ENCODE results near the gene MSH5. TPM values are rescaled to one million over a fixed set of nuclear protein-coding genes. Genes with fewer than 3 reads are reported as not detected.

The MSH5 gene
- total RNA-seq, 2 experiments from 2014 or later, result 13.6 to 13.7 TPM

DNA sequence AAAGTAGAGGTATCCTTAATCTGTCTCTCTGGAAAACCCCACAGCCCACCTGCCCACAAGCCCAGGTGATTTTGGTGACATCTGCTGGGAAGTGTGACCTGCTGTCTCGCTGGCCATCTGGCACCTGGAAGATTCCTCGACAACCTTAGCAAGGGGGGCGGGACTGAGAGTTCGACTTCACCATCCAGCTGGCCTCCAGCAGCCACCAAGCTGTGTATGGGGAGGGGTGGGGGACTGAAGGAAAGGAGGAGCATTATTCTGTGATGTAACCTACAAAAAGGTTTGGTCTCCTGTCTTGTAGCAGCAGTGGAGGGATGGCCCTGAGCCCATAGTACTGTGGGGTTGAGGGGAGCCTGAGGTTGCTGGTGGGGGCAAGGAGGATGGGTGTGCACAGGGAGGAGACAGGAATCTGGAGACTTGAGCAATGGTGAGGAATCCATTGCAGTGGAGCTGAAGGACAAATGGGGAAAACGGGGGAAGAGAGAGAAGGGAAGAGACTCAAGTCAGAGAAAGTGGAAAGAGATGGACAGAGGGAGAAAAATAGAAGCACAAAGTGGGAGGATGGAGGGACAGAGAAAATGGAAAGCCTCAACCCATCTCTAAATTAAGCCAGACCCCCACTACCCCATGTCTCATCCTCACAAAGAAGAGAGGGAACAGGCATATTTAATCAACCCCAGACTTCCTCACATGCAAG, 29.1 kb upstream of the MSH5 start:
- ATAC-seq (ENCODE audit: poor library complexity), result no peak
- H3K4me3 Mint-ChIP-seq, result no peak overlapping the region
- peaks cover 14% of the 10 kb centered on the region for H3K4me1 ChIP-seq (ENCODE audit: insufficient read depth, low read length)
- no peaks in the 10 kb centered on the region for H3K9me3 ChIP-seq (ENCODE audit: control insufficient read depth in 1 of 2, insufficient read depth in 1 of 2, low read length in 2 of 2)
- H3K27me3 Mint-ChIP-seq, result no peaks in the 10 kb centered on the region
- no peak overlapping the region for H3K27ac ChIP-seq (ENCODE audit: low read depth in 1 of 2, low read length in 2 of 2)
- H3K4me3 ChIP-seq (ENCODE audit: low read length), result no peak overlapping the region
- TF ChIP-seq, protein P1, sequence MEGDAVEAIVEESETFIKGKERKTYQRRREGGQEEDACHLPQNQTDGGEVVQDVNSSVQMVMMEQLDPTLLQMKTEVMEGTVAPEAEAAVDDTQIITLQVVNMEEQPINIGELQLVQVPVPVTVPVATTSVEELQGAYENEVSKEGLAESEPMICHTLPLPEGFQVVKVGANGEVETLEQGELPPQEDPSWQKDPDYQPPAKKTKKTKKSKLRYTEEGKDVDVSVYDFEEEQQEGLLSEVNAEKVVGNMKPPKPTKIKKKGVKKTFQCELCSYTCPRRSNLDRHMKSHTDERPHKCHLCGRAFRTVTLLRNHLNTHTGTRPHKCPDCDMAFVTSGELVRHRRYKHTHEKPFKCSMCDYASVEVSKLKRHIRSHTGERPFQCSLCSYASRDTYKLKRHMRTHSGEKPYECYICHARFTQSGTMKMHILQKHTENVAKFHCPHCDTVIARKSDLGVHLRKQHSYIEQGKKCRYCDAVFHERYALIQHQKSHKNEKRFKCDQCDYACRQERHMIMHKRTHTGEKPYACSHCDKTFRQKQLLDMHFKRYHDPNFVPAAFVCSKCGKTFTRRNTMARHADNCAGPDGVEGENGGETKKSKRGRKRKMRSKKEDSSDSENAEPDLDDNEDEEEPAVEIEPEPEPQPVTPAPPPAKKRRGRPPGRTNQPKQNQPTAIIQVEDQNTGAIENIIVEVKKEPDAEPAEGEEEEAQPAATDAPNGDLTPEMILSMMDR (IDR thresholded peaks at IDR 0.05), result no peak
- ChIA-PET CTCF (no interaction called here), POLR2A (interaction anchor here (0.7 to 1.9 kb wide), 2 partner anchors 119 to 121 kb away, joined by 3 to 6 read pairs; no protein-coding TSS in a partner anchor)
- peaks cover 16% of the 10 kb centered on the region for H3K4me1 Mint-ChIP-seq (ENCODE audit: low read depth)
- no peaks in the 10 kb centered on the region for H3K36me3 ChIP-seq (ENCODE audit: insufficient read depth, low read length)
- H3K27me3 ChIP-seq (ENCODE audit: control insufficient read depth in 1 of 2, insufficient read depth in 2 of 2, low read length in 2 of 2), result no peaks in the 10 kb centered on the region
- no peaks in the 10 kb centered on the region for H3K9me3 Mint-ChIP-seq
- no peaks in the 10 kb centered on the region for H3K36me3 Mint-ChIP-seq (ENCODE audit: low read depth)
- intact Hi-C loops (cut with DNase I, micrococcal nuclease), result no loop called here
- no peak for DNase-seq
- no peak overlapping the region for H3K27ac Mint-ChIP-seq

DNA sequence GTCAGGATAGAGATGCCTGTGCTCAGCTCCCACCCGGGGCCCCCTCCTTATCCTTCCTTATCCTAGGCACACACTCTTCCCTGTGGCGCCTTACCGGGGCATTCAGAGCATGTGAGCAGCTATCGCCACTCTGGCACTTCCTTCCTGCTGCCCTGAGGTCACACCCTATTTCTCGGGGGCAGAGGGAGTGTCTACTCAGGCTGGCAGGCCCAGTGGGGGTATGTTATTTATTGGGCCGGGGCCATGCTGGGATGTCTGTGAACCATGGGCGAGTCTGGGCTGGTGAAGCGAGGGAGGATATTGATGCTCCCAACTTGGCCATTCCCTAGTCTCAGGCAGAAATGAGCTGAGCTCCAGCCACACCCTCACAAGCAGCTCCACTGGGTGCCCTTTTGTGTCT, 28.6 kb upstream of the MSH5 start:
- DNase-seq (no peak), ATAC-seq (ENCODE audit: poor library complexity) (no peak)
- intact Hi-C loops (cut with DNase I, micrococcal nuclease), result no loop called here
- Mint-ChIP-seq H3K36me3 (ENCODE audit: low read depth) (no peaks in the 10 kb centered on the region), H3K27me3 (no peaks in the 10 kb centered on the region), H3K4me3 (no peak overlapping the region), H3K27ac (no peak overlapping the region), H3K9me3 (no peaks in the 10 kb centered on the region), H3K4me1 (ENCODE audit: low read depth) (peaks cover 16% of the 10 kb centered on the region)
- no peak overlapping the region for H3K4me3 ChIP-seq (ENCODE audit: low read length)
- H3K27me3 ChIP-seq (ENCODE audit: control insufficient read depth in 1 of 2, insufficient read depth in 2 of 2, low read length in 2 of 2), result no peaks in the 10 kb centered on the region
- H3K36me3 ChIP-seq (ENCODE audit: insufficient read depth, low read length), result no peaks in the 10 kb centered on the region
- TF ChIP-seq, protein P1 (IDR thresholded peaks at IDR 0.05), result no peak
- H3K4me1 ChIP-seq (ENCODE audit: insufficient read depth, low read length), result peaks cover 14% of the 10 kb centered on the region
- ChIA-PET CTCF (interaction anchor here (1.6 kb wide), 1 partner anchor 59 kb away, joined by 5 read pairs; no protein-coding TSS in a partner anchor), POLR2A (interaction anchor here (0.7 to 1.9 kb wide), 4 partner anchors 8 to 120 kb away, joined by 3 to 7 read pairs (median 5); partner anchors contain the start of genes ABHD16A and LSM2)
- no peaks in the 10 kb centered on the region for H3K9me3 ChIP-seq (ENCODE audit: control insufficient read depth in 1 of 2, insufficient read depth in 1 of 2, low read length in 2 of 2)
- H3K27ac ChIP-seq (ENCODE audit: low read depth in 1 of 2, low read length in 2 of 2), result no peak overlapping the region

- Mint-ChIP-seq H3K9me3 (no peaks in the 10 kb centered on the region), H3K27me3 (no peaks in the 10 kb centered on the region), H3K36me3 (ENCODE audit: low read depth) (no peaks in the 10 kb centered on the region), H3K4me3 (no peak overlapping the region), H3K27ac (no peak overlapping the region), H3K4me1 (ENCODE audit: low read depth) (peaks cover 16% of the 10 kb centered on the region)
- ChIA-PET POLR2A (interaction anchor here (1.2 to 1.9 kb wide), 4 partner anchors 9 to 118 kb away, joined by 3 to 7 read pairs (median 5); partner anchors contain the start of genes ABHD16A and LSM2), CTCF (interaction anchor here (0.5 to 1.6 kb wide), 4 partner anchors 26 to 145 kb away, joined by 3 to 5 read pairs (median 4); no protein-coding TSS in a partner anchor)
- H3K27me3 ChIP-seq (ENCODE audit: control insufficient read depth in 1 of 2, insufficient read depth in 2 of 2, low read length in 2 of 2), result no peaks in the 10 kb centered on the region
- intact Hi-C loops (cut with DNase I, micrococcal nuclease), result no loop called here
- ATAC-seq (ENCODE audit: poor library complexity) (peak; percentile 49), DNase-seq (peak in 6 of 14 experiments; percentile 15 to 55 (median 31))
- TF ChIP-seq, protein P1 (IDR thresholded peaks at IDR 0.05), result no peak
- H3K4me1 ChIP-seq (ENCODE audit: insufficient read depth, low read length), result peaks cover 14% of the 10 kb centered on the region
- H3K4me3 ChIP-seq (ENCODE audit: low read length), result no peak overlapping the region
- H3K36me3 ChIP-seq (ENCODE audit: insufficient read depth, low read length), result no peaks in the 10 kb centered on the region
- H3K9me3 ChIP-seq (ENCODE audit: control insufficient read depth in 1 of 2, insufficient read depth in 1 of 2, low read length in 2 of 2), result no peaks in the 10 kb centered on the region
- no peak overlapping the region for H3K27ac ChIP-seq (ENCODE audit: low read depth in 1 of 2, low read length in 2 of 2)
These were observed 27.5 kb upstream of the MSH5 start for GRCh38 chr6:31712296-31712695.

Measured in CD4-positive, alpha-beta T cell (primary cell).